GM12875 (cell line): ENCODE data around the gene MED14.

ENCODE experiments used
- H3K4me3 ChIP-seq: one replicate; pipeline ENCODE4 v1.5.1; 2011; ENCODE audit warnings: low read depth, low read length, control low read depth
- CTCF ChIP-seq: IDR thresholded peaks from 2 replicates; pipeline ENCODE4 v1.5.1; 2011; ENCODE audit warnings: low read depth, mild to moderate bottlenecking, control low read depth, inconsistent platforms, low read length, moderate library complexity, borderline replicate concordance; ENCODE audit not compliant: insufficient read depth

The MED14 gene

GRCh38 chrX:40663880-40664630 is 71.3 kb downstream of the MED14 start:
- peak; percentile 22; the same call in 1 of the 2 replicates for TF ChIP-seq CTCF

GRCh38 chrX:40663078-40663740 is 72.1 kb downstream of the MED14 start:
- no peak for TF ChIP-seq CTCF
- no peak overlapping the region for H3K4me3 ChIP-seq

More at GRCh38 chrX:40663880-40664630, 71.3 kb downstream of the MED14 start:
- H3K4me3 ChIP-seq: no peak overlapping the region

GRCh38 chrX:40661489-40661888 is 73.9 kb downstream of the MED14 start:
- no peak overlapping the region for H3K4me3 ChIP-seq
- no peak for TF ChIP-seq CTCF

- no peak overlapping the region for H3K4me3 ChIP-seq
- TF ChIP-seq CTCF: no peak
These were observed 75.0 kb downstream of the MED14 start for GRCh38 chrX:40660381-40660780.

GRCh38 chrX:40653535-40653934 is 81.8 kb downstream of the MED14 start:
- H3K4me3 ChIP-seq: no peak overlapping the region
- TF ChIP-seq CTCF: no peak

- H3K4me3 ChIP-seq: no peak overlapping the region
- TF ChIP-seq CTCF: no peak
These were observed 82.7 kb downstream of the MED14 start for GRCh38 chrX:40652664-40653063.
